B cell (primary cell): Measurements from ENCODE around the gene KCNH6. TPM values are rescaled to one million over a fixed set of nuclear protein-coding genes. Genes with fewer than 3 reads are reported as not detected.

ENCODE experiments used
- ATAC-seq: fragments of 200-7000 bp; cut with Tn5 transposase; one replicate; pipeline ENCODE4 v1.10.0; 2021; ENCODE audit warnings: low read depth, mild to moderate bottlenecking, moderate number of reproducible peaks, moderate library complexity
- CTCF ChIA-PET: fragments of 350-600 bp; sonication (Branson Sonifier 250); formaldehyde crosslinking; loops from one replicate; lab custom pipeline; 2021; ENCODE audit warnings: antibody characterized with exemption, inconsistent platforms; lab: Charles Lee
- POLR2A ChIA-PET: fragments of 350-600 bp; sonication (Branson Sonifier 250); formaldehyde crosslinking; loops from one replicate; lab custom pipeline; 2021; ENCODE audit warnings: antibody characterized with exemption; lab: Charles Lee
- DNase-seq: peaks from one replicate; pipeline ENCODE4 v3.0.0; 2013
- H2AFZ ChIP-seq: 2 replicates; pipeline ENCODE4 v1.6.1; 2012; ENCODE audit warnings: mild to moderate bottlenecking, low read depth, low read length; ENCODE audit not compliant: insufficient read depth, poor library complexity, severe bottlenecking
- H3K27ac ChIP-seq, 2 donors: 1 replicate in 1 of 2; 2 replicates in 1 of 2; pipeline ENCODE4 v1.5.1; 2012 to 2013; ENCODE audit warnings: low read length in 2 of 2, mild to moderate bottlenecking in 2 of 2, moderate library complexity in 1 of 2
- H3K27me3 ChIP-seq, 4 experiments: fragments of 200-600 bp in 1 of 4; sonication (generic) in 1 of 4; replicated peaks in 1 of 4; 1 replicate in 2 of 4; 2 replicates in 2 of 4; pipeline versions ENCODE4 v1.6.1 to v1.7.0; 2013 to 2016; ENCODE audit warnings: low read length in 3 of 4, mild to moderate bottlenecking in 2 of 4, mixed read lengths in 1 of 4, moderate library complexity in 1 of 4; ENCODE audit not compliant: insufficient read depth in 4 of 4, control insufficient read depth in 3 of 4; ENCODE audit errors: control extremely low read depth in 1 of 4
- H3K36me3 ChIP-seq, 2 experiments: replicated peaks in 1 of 2; 1 replicate in 1 of 2; 2 replicates in 1 of 2; pipeline versions ENCODE4 v1.6.1 to v1.7.1; 2013; ENCODE audit warnings: low read length in 1 of 2; ENCODE audit not compliant: insufficient read depth in 2 of 2, control insufficient read depth in 1 of 2; ENCODE audit errors: control extremely low read depth in 1 of 2, extremely low read depth in 1 of 2
- H3K4me1 ChIP-seq, 2 donors: fragments of 200-600 bp in 1 of 2; sonication (generic) in 1 of 2; 1 replicate in 1 of 2; 2 replicates in 1 of 2; pipeline versions ENCODE4 v1.5.1 to v1.6.1; 2013 to 2017; ENCODE audit warnings: low read length in 2 of 2; ENCODE audit not compliant: control insufficient read depth in 2 of 2, insufficient read depth in 2 of 2
- H3K4me2 ChIP-seq: replicated peaks from 2 replicates; pipeline ENCODE3; 2012; ENCODE audit warnings: mild to moderate bottlenecking, low read depth, low read length; ENCODE audit not compliant: poor library complexity, severe bottlenecking
- H3K4me3 ChIP-seq, 5 experiments: fragments of 200-600 bp in 1 of 5; sonication (generic) in 1 of 5; 1 replicate in 3 of 5; 2 replicates in 2 of 5; pipeline versions ENCODE4 v1.5.1 to v1.7.0; 2011 to 2016; ENCODE audit warnings: low read length in 4 of 5, mild to moderate bottlenecking in 4 of 5, low read depth in 2 of 5, control low read depth in 1 of 5, moderate library complexity in 1 of 5; ENCODE audit not compliant: insufficient read depth in 1 of 5; ENCODE audit errors: control extremely low read depth in 1 of 5, extremely low read depth in 1 of 5
- H3K79me2 ChIP-seq: fragments of 200-600 bp; sonication (generic); one replicate; pipeline ENCODE4 v1.6.0; 2016; ENCODE audit warnings: low read length; ENCODE audit not compliant: control insufficient read depth, insufficient read depth
- H3K9ac ChIP-seq: fragments of 200-600 bp; sonication (generic); 2 replicates; pipeline ENCODE4 v1.6.1; 2017; ENCODE audit warnings: mild to moderate bottlenecking, low read length, moderate library complexity
- H3K9me3 ChIP-seq, 3 donors: one replicate each; pipeline versions ENCODE4 v1.6.1 to v1.7.1; 2013; ENCODE audit warnings: low read length in 2 of 3; ENCODE audit not compliant: control insufficient read depth in 2 of 3, insufficient read depth in 1 of 3; ENCODE audit errors: control extremely low read depth in 1 of 3
- H4K20me1 ChIP-seq: 2 replicates; pipeline ENCODE4 v1.6.0; 2012; ENCODE audit warnings: mild to moderate bottlenecking, low read length; ENCODE audit not compliant: insufficient read depth, control insufficient read depth, poor library complexity, severe bottlenecking
- H3K27ac Mint-ChIP-seq: one replicate; pipeline ENCODE4 v1.8.0; 2021; ENCODE audit warnings: mixed read lengths
- H3K27me3 Mint-ChIP-seq: one replicate; pipeline ENCODE4 v1.8.0; 2021; ENCODE audit warnings: mixed read lengths
- H3K4me1 Mint-ChIP-seq: one replicate; pipeline ENCODE4 v1.8.0; 2021; ENCODE audit warnings: mixed read lengths
- H3K4me3 Mint-ChIP-seq: one replicate; pipeline ENCODE4 v1.8.0; 2021; ENCODE audit warnings: mixed read lengths
- H3K9me3 Mint-ChIP-seq: one replicate; pipeline ENCODE4 v1.8.0; 2022; ENCODE audit warnings: mixed read lengths; ENCODE audit not compliant: insufficient read depth
- CTCF ChIP-seq: fragments of 200-600 bp; IDR thresholded peaks from one replicate; pipeline ENCODE4 v1.8.0; 2022; ENCODE audit warnings: antibody characterized with exemption, mild to moderate bottlenecking
- EZH2 ChIP-seq: IDR thresholded peaks from 2 replicates; pipeline ENCODE4 v1.6.1; 2012; ENCODE audit warnings: borderline replicate concordance, low read depth, mild to moderate bottlenecking, moderate library complexity, low read length; ENCODE audit not compliant: insufficient read depth, poor library complexity, severe bottlenecking
- WGBS: methylation state at CpG from one replicate; pipeline ENCODE4 v1.1.5; 2013; ENCODE audit warnings: missing lambda C conversion rate; ENCODE audit not compliant: insufficient coverage; 5-methylcytosine and 5-hydroxymethylcytosine counted together
- intact Hi-C: fragments of 100-400 bp; cut with micrococcal nuclease; formaldehyde crosslinking; loops from one replicate; pipeline ENCODE4 v1.10.0; 2022
- polyA plus RNA-seq: library from polyadenylated mRNA; depleted of rRNA; stranded (reverse); fragments of >200 nt; gene quantifications from 2 replicates; pipeline ENCODE4 v1.2.3, GENCODE V29; 2012
- total RNA-seq, 2 donors: library from RNA; stranded (reverse); fragments of 120-200 nt in 1 of 2; gene quantifications; 1 replicate in 1 of 2; 2 replicates in 1 of 2; pipeline versions ENCODE4 v1.2.3 to v1.2.4, GENCODE V29; 2013 to 2022

The KCNH6 gene
- total and polyA plus RNA-seq, 2 donors (not counting 1 experiment from before 2014, with no cell fraction given), result not detected

GRCh38 chr17:63555500-63556156, 32.5 kb downstream of the KCNH6 start:
- H3K4me3 Mint-ChIP-seq, result no peak overlapping the region
- intact Hi-C loops, result no loop called here
- TF ChIP-seq CTCF, result no peak
- peaks cover 65% of the 10 kb centered on the region for H3K4me1 Mint-ChIP-seq
- H3K4me3 ChIP-seq, result no peak overlapping the region
- H3K79me2 ChIP-seq, result peaks cover 97% of the 10 kb centered on the region
- no peaks in the 10 kb centered on the region for H3K9me3 Mint-ChIP-seq
- ChIA-PET POLR2A (no interaction called here), CTCF (no interaction called here)
- H3K36me3 ChIP-seq, result peaks cover 3 to 13% of the 10 kb centered on the region in 2 experiments
- ATAC-seq (no peak), DNase-seq (no peak)
- H4K20me1 ChIP-seq, result peaks cover 90% of the 10 kb centered on the region
- H2AFZ ChIP-seq, result no peak overlapping the region
- no peak overlapping the region for H3K27ac Mint-ChIP-seq
- no peaks in the 10 kb centered on the region for H3K27me3 ChIP-seq
- no peaks in the 10 kb centered on the region for H3K27me3 Mint-ChIP-seq
- H3K27ac ChIP-seq, result no peak overlapping the region
- H3K4me2 ChIP-seq, result peak overlapping the region; percentile 21
- H3K9me3 ChIP-seq, result no peaks in the 10 kb centered on the region
- 90% methylated on average over 3 of the region's 7 CpGs for WGBS
- peaks cover 40 to 41% of the 10 kb centered on the region in 2 donors for H3K4me1 ChIP-seq
- H3K9ac ChIP-seq, result no peak overlapping the region

GRCh38 chr17:63557416-63557815, 34.3 kb downstream of the KCNH6 start:
- H3K4me1 Mint-ChIP-seq, result peaks cover 63% of the 10 kb centered on the region
- H4K20me1 ChIP-seq, result peaks cover 89% of the 10 kb centered on the region
- no peak overlapping the region for H3K27ac Mint-ChIP-seq

More at GRCh38 chr17:63557416-63557815, 34.3 kb downstream of the KCNH6 start:
- no peak overlapping the region for H2AFZ ChIP-seq
- peak overlapping the region in 1 of 2 donors; percentile 32 for H3K27ac ChIP-seq
- ChIA-PET POLR2A (no interaction called here), CTCF (interaction anchor here (0.8 to 1.6 kb wide), 3 partner anchors 8 to 151 kb away, joined by 4 read pairs; no protein-coding TSS in a partner anchor)
- no peak overlapping the region for H3K4me3 ChIP-seq
- no peak overlapping the region for H3K9ac ChIP-seq
- no peak for TF ChIP-seq EZH2
- no peak for TF ChIP-seq CTCF
- H3K4me1 ChIP-seq, result peaks cover 24 to 31% of the 10 kb centered on the region in 2 donors
- H3K4me3 Mint-ChIP-seq, result no peak overlapping the region
- 100% methylated on average over 1 of the region's 2 CpGs for WGBS
- DNase-seq (no peak), ATAC-seq (no peak)
- peaks cover 3 to 13% of the 10 kb centered on the region in 2 experiments for H3K36me3 ChIP-seq
- H3K79me2 ChIP-seq, result peaks cover 95% of the 10 kb centered on the region
- no peaks in the 10 kb centered on the region for H3K9me3 Mint-ChIP-seq
- H3K9me3 ChIP-seq, result no peaks in the 10 kb centered on the region
- H3K27me3 ChIP-seq, result no peaks in the 10 kb centered on the region
- no peaks in the 10 kb centered on the region for H3K27me3 Mint-ChIP-seq
- H3K4me2 ChIP-seq, result no peak overlapping the region
- intact Hi-C loops, result no loop called here
